Smooth muscle cell (in vitro differentiated cells): ENCODE results near the gene SGCA. TPM values are rescaled to one million over a fixed set of nuclear protein-coding genes. Genes with fewer than 3 reads are reported as not detected.

Experiments used
- DNase-seq: peaks from one replicate; lab custom pipeline; 2025; ENCODE audit not compliant: unreplicated experiment; lab: John Stamatoyannopoulos, UW
- H2AFZ ChIP-seq: fragments of 200-600 bp; sonication (generic); 2 replicates; pipeline ENCODE4 v1.6.0; 2016; ENCODE audit warnings: antibody characterized with exemption, low read depth, mild to moderate bottlenecking
- H3F3A ChIP-seq: fragments of 200-600 bp; sonication (generic); 2 replicates; pipeline ENCODE4 v1.6.0; 2017; ENCODE audit warnings: antibody characterized with exemption, low read depth
- H3K27ac ChIP-seq: fragments of 200-600 bp; sonication (generic); 2 replicates; pipeline ENCODE4 v1.5.1; 2016; ENCODE audit warnings: low read depth, mild to moderate bottlenecking
- H3K27me3 ChIP-seq: fragments of 200-600 bp; sonication (generic); 2 replicates; pipeline ENCODE4 v1.6.1; 2016; ENCODE audit warnings: low read depth, mild to moderate bottlenecking
- H3K36me3 ChIP-seq: fragments of 200-600 bp; sonication (generic); 2 replicates; pipeline ENCODE4 v1.5.1; 2016; ENCODE audit warnings: low read depth
- H3K4me1 ChIP-seq: fragments of 200-600 bp; sonication (generic); 2 replicates; pipeline ENCODE4 v1.5.1; 2016; ENCODE audit warnings: low read depth
- H3K4me2 ChIP-seq: fragments of 200-600 bp; sonication (generic); 2 replicates; pipeline ENCODE4 v1.6.0; 2016; ENCODE audit warnings: mild to moderate bottlenecking
- H3K4me3 ChIP-seq: fragments of 200-600 bp; sonication (generic); 2 replicates; pipeline ENCODE4 v1.5.1; 2016; ENCODE audit warnings: mild to moderate bottlenecking
- H3K79me2 ChIP-seq: fragments of 200-600 bp; sonication (generic); 2 replicates; pipeline ENCODE4 v1.6.0; 2016; ENCODE audit warnings: low read depth, mild to moderate bottlenecking
- H3K9ac ChIP-seq: fragments of 200-600 bp; sonication (generic); 2 replicates; pipeline ENCODE4 v1.6.0; 2016; ENCODE audit warnings: low read depth
- H3K9me3 ChIP-seq: fragments of 200-600 bp; sonication (generic); replicated peaks from 2 replicates; pipeline ENCODE4 v1.5.1; 2016; ENCODE audit warnings: low read depth
- H4K20me1 ChIP-seq: fragments of 200-600 bp; sonication (generic); 2 replicates; pipeline ENCODE4 v1.6.0; 2016; ENCODE audit warnings: low read depth
- WGBS: methylation state at CpG from one replicate; pipeline ENCODE4 v1.1.7; 2016; ENCODE audit warnings: low lambda C conversion rate; 5-methylcytosine and 5-hydroxymethylcytosine counted together
- polyA plus RNA-seq: library from polyadenylated mRNA; unstranded; fragments of >200 nt; fragmentation: Nextera tagmentation; extraction: Ambion mirVana; gene quantifications from 2 replicates; pipeline ENCODE4 v1.2.1, GENCODE V29; 2016
- total RNA-seq: library from RNA; depleted of rRNA; stranded (reverse); fragments of >200 nt; gene quantifications from 2 replicates; pipeline ENCODE4 v1.2.3, GENCODE V29; 2014
- TF ChIP-seq, protein P1 (sequence below): fragments of 200-600 bp; sonication (generic); IDR thresholded peaks from 2 replicates; pipeline ENCODE4 v1.5.1; 2017; ENCODE audit warnings: borderline replicate concordance, mild to moderate bottlenecking, antibody characterized with exemption; ENCODE audit not compliant: insufficient read depth, poor library complexity, severe bottlenecking

The SGCA gene
- total and polyA plus RNA-seq, 2 experiments from 2014 or later: 2.1 TPM; not detected in 1

DNA sequence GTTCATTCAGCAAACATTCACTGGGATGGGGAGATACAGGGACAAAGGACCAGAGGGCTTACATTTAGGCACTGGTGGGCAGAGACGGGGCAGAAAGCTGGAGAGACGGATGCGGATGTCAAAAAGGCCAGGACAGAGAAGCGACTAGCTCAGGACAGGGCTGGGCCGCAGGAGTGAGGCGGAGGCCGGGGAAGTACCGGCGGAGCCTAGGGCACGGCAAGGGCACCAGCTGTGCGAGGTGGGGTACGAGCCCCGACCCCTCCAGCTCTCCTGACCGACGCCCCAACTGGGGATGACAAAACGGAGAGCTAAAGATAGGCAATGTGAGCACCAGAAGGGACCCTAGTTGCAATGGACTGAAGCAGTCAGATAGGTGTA, 3.9 kb upstream of the SGCA start:
- H3K36me3 ChIP-seq: no peaks in the 10 kb centered on the region
- H3K9ac ChIP-seq: no peak overlapping the region
- peak overlapping the region; percentile 92 for H3K4me2 ChIP-seq
- peaks cover 4% of the 10 kb centered on the region for H3K4me1 ChIP-seq
- TF ChIP-seq, protein P1, sequence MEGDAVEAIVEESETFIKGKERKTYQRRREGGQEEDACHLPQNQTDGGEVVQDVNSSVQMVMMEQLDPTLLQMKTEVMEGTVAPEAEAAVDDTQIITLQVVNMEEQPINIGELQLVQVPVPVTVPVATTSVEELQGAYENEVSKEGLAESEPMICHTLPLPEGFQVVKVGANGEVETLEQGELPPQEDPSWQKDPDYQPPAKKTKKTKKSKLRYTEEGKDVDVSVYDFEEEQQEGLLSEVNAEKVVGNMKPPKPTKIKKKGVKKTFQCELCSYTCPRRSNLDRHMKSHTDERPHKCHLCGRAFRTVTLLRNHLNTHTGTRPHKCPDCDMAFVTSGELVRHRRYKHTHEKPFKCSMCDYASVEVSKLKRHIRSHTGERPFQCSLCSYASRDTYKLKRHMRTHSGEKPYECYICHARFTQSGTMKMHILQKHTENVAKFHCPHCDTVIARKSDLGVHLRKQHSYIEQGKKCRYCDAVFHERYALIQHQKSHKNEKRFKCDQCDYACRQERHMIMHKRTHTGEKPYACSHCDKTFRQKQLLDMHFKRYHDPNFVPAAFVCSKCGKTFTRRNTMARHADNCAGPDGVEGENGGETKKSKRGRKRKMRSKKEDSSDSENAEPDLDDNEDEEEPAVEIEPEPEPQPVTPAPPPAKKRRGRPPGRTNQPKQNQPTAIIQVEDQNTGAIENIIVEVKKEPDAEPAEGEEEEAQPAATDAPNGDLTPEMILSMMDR: no peak
- H3K9me3 ChIP-seq: no peaks in the 10 kb centered on the region
- H3K27ac ChIP-seq: no peak overlapping the region
- H2AFZ ChIP-seq: no peak overlapping the region
- no peaks in the 10 kb centered on the region for H3K27me3 ChIP-seq
- H3K4me3 ChIP-seq: peak overlapping the region; percentile 60
- no peak for DNase-seq
- no peaks in the 10 kb centered on the region for H3K79me2 ChIP-seq
- WGBS: 67% methylated on average over 16 of the region's 16 CpGs
- no peaks in the 10 kb centered on the region for H3F3A ChIP-seq
- H4K20me1 ChIP-seq: no peaks in the 10 kb centered on the region

DNA sequence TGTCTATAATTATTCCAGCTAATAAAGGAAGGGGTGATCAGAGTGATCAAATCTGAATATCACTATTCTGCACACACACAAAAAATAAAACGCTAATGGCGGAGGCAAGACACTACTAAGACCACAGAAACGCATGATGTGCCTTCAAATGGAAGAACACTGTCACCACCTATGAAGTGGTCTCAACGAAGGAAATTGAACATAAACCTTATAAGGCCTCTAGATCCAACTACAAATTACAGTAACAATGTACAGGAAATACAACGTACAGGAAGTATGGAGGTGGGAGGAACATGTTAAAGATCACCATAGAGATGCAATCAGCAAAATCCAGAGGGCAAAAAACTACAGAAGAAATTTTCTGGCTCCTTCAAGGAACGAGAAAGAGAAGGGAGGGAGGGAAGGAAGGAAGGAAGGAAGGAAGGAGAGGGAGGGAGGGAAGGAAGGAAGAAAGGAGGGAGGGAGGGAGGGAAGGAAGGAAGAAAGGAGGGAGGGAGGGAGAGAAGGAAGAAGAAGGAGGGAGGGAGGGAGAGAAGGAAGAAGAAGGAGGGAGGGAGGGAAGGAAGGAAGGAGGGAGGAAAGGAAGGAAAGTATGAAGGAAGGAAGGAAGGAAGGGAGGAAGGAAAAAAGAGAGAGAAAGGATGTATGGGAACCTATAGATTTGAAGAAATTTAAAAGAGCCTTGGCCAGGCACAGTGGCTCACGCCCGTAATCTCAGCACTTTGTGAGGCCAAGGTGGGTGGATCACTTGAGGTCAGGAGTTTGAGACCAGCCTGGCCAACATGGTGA, 3.1 kb upstream of the SGCA start:
- Histone ChIP-seq H2AFZ (no peak overlapping the region), H3F3A (no peaks in the 10 kb centered on the region), H3K27ac (no peak overlapping the region), H3K9me3 (no peaks in the 10 kb centered on the region), H3K9ac (no peak overlapping the region), H3K36me3 (no peaks in the 10 kb centered on the region), H3K4me1 (peaks cover 4% of the 10 kb centered on the region), H3K4me3 (no peak overlapping the region), H3K27me3 (no peaks in the 10 kb centered on the region), H3K4me2 (no peak overlapping the region), H4K20me1 (no peaks in the 10 kb centered on the region), H3K79me2 (no peaks in the 10 kb centered on the region)
- WGBS: 89% methylated on average over 8 of the region's 8 CpGs
- TF ChIP-seq, protein P1: no peak
- no peak for DNase-seq

DNA sequence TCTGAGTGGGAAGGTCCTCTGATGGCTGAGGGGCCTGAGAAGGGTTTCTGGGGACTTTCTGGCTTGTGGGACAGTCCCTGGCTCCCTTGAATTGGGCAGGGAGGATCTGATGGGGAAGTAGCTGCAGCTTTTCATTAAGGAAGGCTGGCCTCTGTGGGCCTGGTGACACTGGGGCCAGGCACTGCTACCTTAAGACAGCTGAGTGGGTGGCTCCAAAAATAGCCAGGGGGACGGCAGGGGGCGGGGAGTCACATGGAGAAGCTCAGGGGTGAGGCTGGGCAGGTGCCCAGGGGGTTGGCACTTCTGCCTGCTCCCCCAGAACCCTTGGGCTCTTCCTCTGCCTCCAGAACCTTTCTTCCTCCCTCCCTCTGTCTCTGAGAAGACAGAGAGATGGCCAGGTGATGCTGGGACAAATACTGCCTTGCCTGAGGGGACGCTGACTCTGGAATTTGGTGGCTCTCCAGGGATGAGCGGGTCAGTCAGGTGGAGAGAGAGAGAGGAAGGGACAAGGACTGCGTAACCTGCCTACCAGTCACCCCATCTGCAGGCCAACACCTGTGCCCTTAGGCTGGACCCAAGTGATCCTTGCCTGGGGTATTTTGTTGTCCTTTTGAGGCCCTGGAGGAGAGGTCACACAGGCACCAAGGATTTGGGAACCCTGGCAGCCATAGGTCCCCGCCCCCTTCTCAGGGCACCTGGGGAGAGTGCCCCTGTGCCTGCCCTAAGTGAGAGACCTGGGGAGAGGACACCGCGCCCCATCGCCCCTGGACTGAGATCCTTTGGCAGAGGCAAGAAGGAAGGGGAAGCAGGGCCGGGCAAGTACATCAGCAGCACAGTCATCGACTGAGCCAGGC, 1.7 kb upstream of the SGCA start:
- no peaks in the 10 kb centered on the region for H3K27me3 ChIP-seq
- DNase-seq: no peak
- H3K9me3 ChIP-seq: no peaks in the 10 kb centered on the region
- no peaks in the 10 kb centered on the region for H3K79me2 ChIP-seq
- 83% methylated on average over 11 of the region's 11 CpGs for WGBS
- no peak overlapping the region for H3K4me3 ChIP-seq
- H2AFZ ChIP-seq: no peak overlapping the region
- TF ChIP-seq, protein P1: no peak
- no peaks in the 10 kb centered on the region for H3F3A ChIP-seq
- H4K20me1 ChIP-seq: no peaks in the 10 kb centered on the region
- H3K36me3 ChIP-seq: no peaks in the 10 kb centered on the region
- no peak overlapping the region for H3K4me2 ChIP-seq
- peaks cover 4% of the 10 kb centered on the region for H3K4me1 ChIP-seq
- no peak overlapping the region for H3K27ac ChIP-seq
- H3K9ac ChIP-seq: no peak overlapping the region
